Measurements from ENCODE around the gene OR2L8.

The OR2L8 gene

DNA sequence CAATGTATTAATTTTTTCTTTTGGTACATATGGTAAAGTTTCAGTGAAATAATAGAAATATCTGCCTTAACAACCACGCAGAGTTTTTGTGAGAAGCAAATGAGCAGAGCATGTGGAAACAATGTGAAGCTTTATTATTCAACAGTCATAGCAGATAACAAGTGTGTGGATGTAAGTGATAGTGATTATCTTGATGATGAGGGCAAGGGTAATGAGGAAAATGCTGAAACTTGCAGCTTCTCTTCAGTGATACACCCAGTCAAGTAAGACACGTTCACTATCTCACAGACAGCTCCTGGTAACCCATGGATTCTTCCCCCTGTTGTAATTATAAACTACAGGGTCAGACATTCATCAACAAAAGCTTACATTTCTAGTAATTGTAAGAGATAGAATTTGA lies 50.2 kb downstream of the OR2L8 start:
- no peak for DNase-seq

Measured in activated CD4-positive, alpha-beta T cell treated with anti-CD3 and anti-CD28 coated beads for 1 hour (primary cell).